Tibial artery (tissue), 4 donors: ENCODE results near the gene DMD.
"Not testable (repeated sequence)": the region's sequence is repeated elsewhere in the genome, so short reads cannot be mapped to it uniquely, and the experiment has no call there.

Experiments
- DNase-seq, 2 donors: peaks; one replicate each; pipeline ENCODE4 v3.0.0-alpha.2; 2019
- H3K27ac ChIP-seq, 2 donors: fragments of 200-600 bp; sonication (generic) in 1 of 2; 1 replicate in 1 of 2; 2 replicates in 1 of 2; pipeline ENCODE4 v1.5.1; 2018 to 2019; ENCODE audit warnings: mild to moderate bottlenecking in 1 of 2
- H3K27me3 ChIP-seq, 2 donors: fragments of 200-600 bp; sonication (generic) in 1 of 2; one replicate each; pipeline versions ENCODE4 v1.5.1 to v1.6.0; 2016 to 2019
- H3K36me3 ChIP-seq, 3 donors: fragments of 200-600 bp; sonication (generic) in 2 of 3; one replicate each; pipeline ENCODE4 v1.5.1; 2016 to 2019; ENCODE audit warnings: mild to moderate bottlenecking in 2 of 3
- H3K4me1 ChIP-seq, 4 donors: fragments of 200-600 bp; sonication (generic) in 2 of 4; 1 replicate in 3 of 4; 2 replicates in 1 of 4; pipeline ENCODE4 v1.5.1; 2016 to 2019
- H3K4me3 ChIP-seq, 2 donors: fragments of 200-600 bp; sonication (generic) in 1 of 2; 1 replicate in 1 of 2; 2 replicates in 1 of 2; pipeline ENCODE4 v1.5.1; 2018 to 2019; ENCODE audit warnings: mild to moderate bottlenecking in 2 of 2
- H3K9me3 ChIP-seq, 3 donors: fragments of 200-600 bp; sonication (generic) in 1 of 3; one replicate each; pipeline ENCODE4 v1.5.1; 2016 to 2019
- intact Hi-C: fragments of 100-400 bp; cut with DNase I; formaldehyde crosslinking; loops from one replicate; pipeline ENCODE4 v1.15.0; 2023; ENCODE audit warnings: low total_unique reads
- TF ChIP-seq, protein P1 (sequence below), 2 experiments: fragments of 200-600 bp in 1 of 2; fragments of 450-650 bp in 1 of 2; IDR thresholded peaks; one replicate each; pipeline ENCODE4 v1.5.1; 2017 to 2019; ENCODE audit warnings: antibody characterized with exemption in 2 of 2, mild to moderate bottlenecking in 1 of 2, moderate library complexity in 1 of 2

Gene DMD

DNA sequence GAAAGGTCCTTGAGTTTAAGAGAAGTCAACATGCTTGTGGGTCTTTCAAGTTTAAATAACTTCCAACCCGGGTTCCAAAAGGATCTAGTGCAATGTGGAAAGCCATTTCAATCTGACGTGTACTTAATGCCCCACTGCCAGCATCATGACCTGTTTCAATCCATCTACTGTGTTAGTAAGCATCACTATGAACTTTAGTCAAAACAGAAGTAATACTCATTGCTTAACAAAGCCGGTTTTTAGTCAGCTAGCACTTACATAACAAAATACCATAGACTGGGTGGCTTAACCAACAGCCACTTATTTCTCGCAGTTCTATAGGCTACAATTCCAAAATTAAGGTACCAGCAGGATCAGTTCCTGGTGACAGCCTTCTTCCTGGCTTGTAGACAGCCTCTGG is 677.5 kb downstream of the DMD start:
- Histone ChIP-seq H3K27me3 (no peaks in the 10 kb centered on the region), H3K4me3 (no peak overlapping the region), H3K36me3 (no peaks in the 10 kb centered on the region), H3K4me1 (peaks cover 0 to 8% (median 0%) of the 10 kb centered on the region in 4 donors), H3K9me3 (no peaks in the 10 kb centered on the region), H3K27ac (no peak overlapping the region)
- intact Hi-C loops = loop anchor here (10.0 kb wide), 1 partner anchor 801 kb away; no protein-coding TSS in a partner anchor
- TF ChIP-seq, protein P1, sequence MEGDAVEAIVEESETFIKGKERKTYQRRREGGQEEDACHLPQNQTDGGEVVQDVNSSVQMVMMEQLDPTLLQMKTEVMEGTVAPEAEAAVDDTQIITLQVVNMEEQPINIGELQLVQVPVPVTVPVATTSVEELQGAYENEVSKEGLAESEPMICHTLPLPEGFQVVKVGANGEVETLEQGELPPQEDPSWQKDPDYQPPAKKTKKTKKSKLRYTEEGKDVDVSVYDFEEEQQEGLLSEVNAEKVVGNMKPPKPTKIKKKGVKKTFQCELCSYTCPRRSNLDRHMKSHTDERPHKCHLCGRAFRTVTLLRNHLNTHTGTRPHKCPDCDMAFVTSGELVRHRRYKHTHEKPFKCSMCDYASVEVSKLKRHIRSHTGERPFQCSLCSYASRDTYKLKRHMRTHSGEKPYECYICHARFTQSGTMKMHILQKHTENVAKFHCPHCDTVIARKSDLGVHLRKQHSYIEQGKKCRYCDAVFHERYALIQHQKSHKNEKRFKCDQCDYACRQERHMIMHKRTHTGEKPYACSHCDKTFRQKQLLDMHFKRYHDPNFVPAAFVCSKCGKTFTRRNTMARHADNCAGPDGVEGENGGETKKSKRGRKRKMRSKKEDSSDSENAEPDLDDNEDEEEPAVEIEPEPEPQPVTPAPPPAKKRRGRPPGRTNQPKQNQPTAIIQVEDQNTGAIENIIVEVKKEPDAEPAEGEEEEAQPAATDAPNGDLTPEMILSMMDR (IDR thresholded peaks at IDR 0.05) = no peak
- DNase-seq = no peak

DNA sequence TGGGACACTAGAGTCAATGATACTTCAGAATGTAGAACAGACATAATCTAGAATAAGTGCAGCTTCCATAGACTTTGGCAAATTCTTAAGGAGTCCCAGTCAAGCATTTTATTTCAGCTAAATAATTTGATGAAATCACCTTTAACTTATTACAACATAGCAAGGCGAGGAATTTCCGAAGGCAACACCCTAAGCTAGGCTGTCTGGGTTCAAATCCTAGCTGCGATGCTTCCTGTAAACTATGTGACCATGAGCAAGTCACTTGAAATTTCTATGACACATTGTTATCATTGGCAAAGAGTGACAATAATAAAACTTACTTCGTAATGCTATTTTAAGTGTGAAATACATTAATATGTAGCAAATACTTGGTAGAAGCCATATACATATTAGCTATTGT is 679.1 kb downstream of the DMD start:
- Histone ChIP-seq H3K27ac (no peak overlapping the region), H3K4me1 (peaks cover 0 to 8% (median 0%) of the 10 kb centered on the region in 4 donors), H3K9me3 (no peaks in the 10 kb centered on the region), H3K36me3 (no peaks in the 10 kb centered on the region), H3K27me3 (no peaks in the 10 kb centered on the region), H3K4me3 (no peak overlapping the region)
- TF ChIP-seq, protein P1 (IDR thresholded peaks at IDR 0.05) = no peak
- DNase-seq = no peak
- intact Hi-C loops = loop anchor here (10.0 kb wide), 1 partner anchor 803 kb away; no protein-coding TSS in a partner anchor

DNA sequence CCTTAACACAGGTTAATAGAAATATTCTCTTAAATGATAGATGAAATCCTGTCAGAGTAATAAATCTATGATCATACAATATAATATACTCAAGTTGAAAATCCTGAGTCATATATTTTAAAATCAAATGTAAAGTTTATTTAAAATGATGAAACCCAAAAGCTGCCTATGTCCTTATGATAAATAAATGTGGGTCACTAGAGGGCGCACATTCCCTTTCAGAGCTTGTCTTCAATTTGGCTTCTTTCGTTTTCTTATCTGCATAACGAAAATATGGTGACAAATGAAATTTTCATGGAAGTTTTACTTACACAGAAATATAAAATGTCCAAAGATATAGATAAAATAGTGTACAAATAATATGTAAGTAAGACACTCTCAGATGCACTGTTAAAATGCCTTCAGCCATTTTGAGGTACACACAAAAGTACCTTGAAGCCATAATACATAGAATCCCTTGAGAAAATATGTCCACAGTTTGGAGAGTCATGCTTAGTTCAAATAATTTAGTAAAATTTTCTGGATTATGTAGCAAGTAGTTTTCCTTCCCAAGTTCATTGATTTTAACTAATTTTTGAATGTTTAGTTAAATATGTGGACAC is 680.4 kb downstream of the DMD start:
- H3K27me3 ChIP-seq = no peaks in the 10 kb centered on the region
- peaks cover 0 to 8% (median 0%) of the 10 kb centered on the region in 4 donors for H3K4me1 ChIP-seq
- no peaks in the 10 kb centered on the region for H3K9me3 ChIP-seq
- TF ChIP-seq, protein P1 (IDR thresholded peaks at IDR 0.05) = peak; percentile 46 to 48
- intact Hi-C loops = loop anchor here (10.0 kb wide), 1 partner anchor 804 kb away; no protein-coding TSS in a partner anchor
- no peaks in the 10 kb centered on the region for H3K36me3 ChIP-seq
- H3K27ac ChIP-seq = no peak overlapping the region
- H3K4me3 ChIP-seq = peak overlapping the region in 1 of 2 donors; percentile 28
- no peak for DNase-seq

DNA sequence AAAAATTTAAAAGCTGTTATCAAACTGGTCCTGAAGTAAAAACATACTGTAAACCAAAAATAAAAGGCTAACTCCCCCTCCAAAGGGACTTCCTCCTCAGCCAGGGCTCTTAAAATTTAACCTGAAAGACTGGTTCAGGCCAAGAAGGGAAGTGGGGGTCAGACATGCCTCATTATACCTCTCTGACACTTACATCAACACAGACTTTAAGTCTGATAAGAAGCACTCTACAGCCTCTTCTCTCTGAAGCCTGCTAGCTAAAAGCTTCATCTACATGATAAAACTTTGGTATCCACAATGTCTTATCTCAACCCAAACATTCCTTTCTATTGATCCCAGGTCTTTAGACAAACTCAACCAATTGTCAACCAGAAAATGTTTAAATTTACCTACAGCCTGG is 682.9 kb downstream of the DMD start:
- H3K4me3 ChIP-seq, H3K27ac ChIP-seq, intact Hi-C loops, H3K9me3 ChIP-seq, H3K27me3 ChIP-seq, DNase-seq, H3K4me1 ChIP-seq, H3K36me3 ChIP-seq: not testable (repeated sequence)

DNA sequence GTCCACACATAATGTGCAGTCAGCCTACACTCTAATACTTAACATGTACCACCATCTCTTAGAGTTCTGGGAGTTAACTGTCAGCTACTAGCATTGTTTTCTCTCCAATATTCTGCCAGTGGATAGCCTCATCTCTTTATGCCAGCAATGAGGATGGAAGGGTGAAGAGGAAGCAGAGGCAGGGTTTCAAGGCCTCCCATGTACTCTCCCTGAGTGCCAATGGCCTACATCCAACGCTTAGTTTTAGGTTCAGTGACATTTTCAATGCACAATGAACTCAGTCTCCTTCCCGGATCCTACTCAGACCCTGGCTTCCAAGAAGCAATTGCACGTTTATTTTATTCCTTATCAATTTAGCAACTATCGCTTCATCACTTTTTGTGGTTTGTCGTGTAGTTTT is 686.1 kb downstream of the DMD start:
- DNase-seq = no peak
- TF ChIP-seq, protein P1 (IDR thresholded peaks at IDR 0.05) = no peak
- intact Hi-C loops = no loop called here
- Histone ChIP-seq H3K9me3 (no peaks in the 10 kb centered on the region), H3K4me3 (no peak overlapping the region), H3K36me3 (no peaks in the 10 kb centered on the region), H3K4me1 (no peaks in the 10 kb centered on the region), H3K27ac (no peak overlapping the region), H3K27me3 (no peaks in the 10 kb centered on the region)

DNA sequence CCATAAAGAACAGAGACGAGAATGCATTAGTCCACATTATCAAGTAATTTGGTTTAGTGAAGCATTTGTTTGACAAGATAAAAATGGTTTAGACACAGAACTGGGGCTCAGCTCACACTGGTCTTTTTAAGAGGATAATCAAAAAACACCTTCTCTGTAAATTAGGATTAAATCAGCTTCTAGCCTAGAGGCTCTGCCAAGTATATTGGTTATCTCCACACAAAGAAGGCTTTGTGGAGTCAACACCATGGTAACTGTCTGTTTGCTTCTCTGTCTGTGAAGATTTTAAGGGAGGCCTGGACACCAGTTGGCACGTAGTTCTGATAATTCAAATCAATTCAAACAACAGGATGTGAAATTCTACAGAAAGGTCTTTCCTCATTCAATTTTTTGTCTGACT is 687.0 kb downstream of the DMD start:
- Histone ChIP-seq H3K27ac (no peak overlapping the region), H3K4me3 (no peak overlapping the region), H3K4me1 (no peaks in the 10 kb centered on the region), H3K27me3 (no peaks in the 10 kb centered on the region), H3K36me3 (no peaks in the 10 kb centered on the region), H3K9me3 (no peaks in the 10 kb centered on the region)
- TF ChIP-seq, protein P1 (IDR thresholded peaks at IDR 0.05) = no peak
- DNase-seq = no peak
- intact Hi-C loops = no loop called here
